Fibroblast of pulmonary artery (primary cell): ENCODE results near the gene KIF11.

ENCODE experiments used
- DNase-seq: peaks from one replicate; pipeline ENCODE4 v3.0.0-alpha.2; 2010; ENCODE audit warnings: low read depth
- H3K4me3 ChIP-seq: replicated peaks from 2 replicates; pipeline ENCODE4 v1.5.1; 2011; ENCODE audit warnings: low read depth, mild to moderate bottlenecking, control low read depth, low read length, moderate library complexity
- CTCF ChIP-seq: IDR thresholded peaks from 2 replicates; pipeline ENCODE4 v1.5.1; 2011; ENCODE audit warnings: mild to moderate bottlenecking, control low read depth, low read length, inconsistent platforms; ENCODE audit errors: missing control alignments

The KIF11 gene

GRCh38 chr10:92681306-92681834, 88.4 kb downstream of the KIF11 start:
- TF ChIP-seq CTCF = no peak
- H3K4me3 ChIP-seq = no peak overlapping the region
- no peak for DNase-seq

GRCh38 chr10:92688573-92688926, 95.6 kb downstream of the KIF11 start:
- DNase-seq = no peak
- TF ChIP-seq CTCF = no peak
- peak overlapping the region; percentile 61 for H3K4me3 ChIP-seq

GRCh38 chr10:92688927-92689662, 96.2 kb downstream of the KIF11 start:
- peak overlapping the region; percentile 61 for H3K4me3 ChIP-seq
- peak; percentile 20 for TF ChIP-seq CTCF
- DNase-seq = peak; percentile 44

DNA sequence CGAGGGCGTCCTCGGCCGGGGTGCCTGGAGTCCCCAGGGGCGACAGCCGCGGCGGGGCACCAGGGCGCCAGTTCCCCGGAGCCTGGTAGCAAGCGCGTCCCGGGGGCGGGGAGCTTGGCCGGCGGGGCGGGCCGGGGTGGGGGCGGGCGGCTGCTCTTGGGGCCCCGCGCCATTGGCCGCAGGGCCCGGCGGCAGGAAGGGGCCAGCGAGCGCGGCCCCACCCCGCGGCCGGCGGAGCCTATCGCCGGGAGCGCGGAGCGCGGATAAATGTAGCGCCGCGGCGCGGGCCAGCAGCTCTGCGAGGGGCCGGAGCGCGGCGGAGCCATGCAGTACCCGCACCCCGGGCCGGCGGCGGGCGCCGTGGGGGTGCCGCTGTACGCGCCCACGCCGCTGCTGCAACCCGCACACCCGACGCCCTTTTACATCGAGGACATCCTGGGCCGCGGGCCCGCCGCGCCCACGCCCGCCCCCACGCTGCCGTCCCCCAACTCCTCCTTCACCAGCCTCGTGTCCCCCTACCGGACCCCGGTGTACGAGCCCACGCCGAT, 96.8 kb downstream of the KIF11 start, which contains the start of gene HHEX:
HHEX (plus strand) TSS at position 293 of the 548 bp plus-strand sequence; CDS start at position 325, 32 bp downstream.
- H3K4me3 ChIP-seq = peak within 1 kb of the TSS; percentile 75
- DNase-seq = peak; percentile 82
- no peak for TF ChIP-seq CTCF

DNA sequence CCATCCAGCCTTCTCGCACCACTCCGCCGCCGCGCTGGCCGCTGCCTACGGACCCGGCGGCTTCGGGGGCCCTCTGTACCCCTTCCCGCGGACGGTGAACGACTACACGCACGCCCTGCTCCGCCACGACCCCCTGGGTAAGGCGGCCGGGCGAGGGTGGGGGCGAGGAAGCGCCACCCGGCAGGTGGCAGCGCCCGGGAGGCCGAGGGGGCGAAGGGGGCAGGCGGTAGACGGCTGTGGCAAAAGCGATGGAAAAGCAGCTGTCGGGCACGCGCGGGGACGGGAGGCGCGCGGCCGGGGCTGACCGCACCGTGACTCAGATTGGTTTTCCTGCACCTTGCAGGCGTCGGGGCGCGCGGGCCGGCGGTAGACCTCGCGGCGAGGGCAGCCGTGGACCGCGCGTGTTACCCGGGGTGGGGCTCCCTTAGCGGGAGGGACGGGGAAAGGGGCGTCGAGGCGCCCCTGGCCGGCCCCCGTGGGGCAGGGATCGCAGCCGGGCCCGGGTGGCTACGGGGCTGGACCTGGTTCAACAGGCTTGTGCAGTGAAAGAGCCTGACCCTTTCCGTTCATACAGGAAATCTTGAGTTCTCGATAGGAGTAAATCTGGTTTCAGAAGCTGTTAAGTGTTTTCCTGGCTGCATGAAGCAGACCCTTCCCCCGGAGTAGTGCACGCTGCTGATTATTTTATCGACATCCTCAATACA, 97.4 kb downstream of the KIF11 start:
- no peak for TF ChIP-seq CTCF

GRCh38 chr10:92690915-92691590, 98.1 kb downstream of the KIF11 start:
- H3K4me3 ChIP-seq = peak overlapping the region; percentile 75
- peak; percentile 68 for DNase-seq
- TF ChIP-seq CTCF = no peak

More for the DNA sequence above, 97.4 kb downstream of the KIF11 start:
- H3K4me3 ChIP-seq = peak overlapping the region; percentile 75
- DNase-seq = peak; percentile 72
